ENCODE results near the gene CEACAM6. TPM values are rescaled to one million over a fixed set of nuclear protein-coding genes. Genes with fewer than 3 reads are reported as not detected.
"Not testable (repeated sequence)": the region's sequence is repeated elsewhere in the genome, so short reads cannot be mapped to it uniquely, and the experiment has no call there.

Gene CEACAM6
- total RNA-seq, 1 experiment from 2014 or later, result not detected

DNA sequence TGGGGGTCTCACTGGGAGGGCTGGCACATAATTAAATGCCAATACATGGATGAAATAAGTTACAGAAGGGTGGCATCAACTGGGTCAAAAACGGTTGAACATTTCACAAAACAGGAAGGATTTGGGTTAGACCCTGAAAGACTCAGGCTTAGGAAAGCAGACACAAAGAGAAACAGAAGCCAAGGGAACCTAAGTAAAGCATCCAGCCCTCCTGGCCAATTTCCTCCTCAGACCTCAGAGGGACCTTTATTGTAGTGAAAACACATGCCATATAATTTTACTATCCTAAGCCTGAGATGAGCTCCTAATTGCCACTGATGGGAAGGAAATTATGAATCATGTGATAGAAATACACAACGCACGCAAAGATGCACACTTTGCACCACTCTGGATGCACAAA, 29.0 kb downstream of the CEACAM6 start:
- Histone ChIP-seq H3K9me3 (no peaks in the 10 kb centered on the region), H3K27me3 (peaks cover 65% of the 10 kb centered on the region), H3K36me3 (no peaks in the 10 kb centered on the region), H3K4me3 (no peak overlapping the region)
- DNase-seq, result no peak

GRCh38 chr19:41784743-41785142, 29.4 kb downstream of the CEACAM6 start:
- no peaks in the 10 kb centered on the region for H3K9me3 ChIP-seq
- H3K4me3 ChIP-seq, result no peak overlapping the region
- DNase-seq, result no peak
- no peaks in the 10 kb centered on the region for H3K36me3 ChIP-seq
- H3K27me3 ChIP-seq, result peaks cover 66% of the 10 kb centered on the region

GRCh38 chr19:41785653-41786052, 30.3 kb downstream of the CEACAM6 start:
- Histone ChIP-seq H3K9me3 (no peaks in the 10 kb centered on the region), H3K36me3 (no peaks in the 10 kb centered on the region), H3K27me3 (peaks cover 68% of the 10 kb centered on the region), H3K4me3 (no peak overlapping the region)
- DNase-seq, result peak; percentile 51

- DNase-seq, result no peak
- Histone ChIP-seq H3K9me3 (no peaks in the 10 kb centered on the region), H3K27me3 (peaks cover 67% of the 10 kb centered on the region), H3K36me3 (no peaks in the 10 kb centered on the region), H3K4me3 (no peak overlapping the region)
Observed at GRCh38 chr19:41787055-41787454, 31.7 kb downstream of the CEACAM6 start.

GRCh38 chr19:41788518-41788917, 33.2 kb downstream of the CEACAM6 start:
- not testable (repeated sequence) for H3K36me3 ChIP-seq, DNase-seq, H3K9me3 ChIP-seq, H3K4me3 ChIP-seq
- peaks cover 73% of the 10 kb centered on the region for H3K27me3 ChIP-seq

- not testable (repeated sequence) for H3K9me3 ChIP-seq, DNase-seq, H3K4me3 ChIP-seq, H3K36me3 ChIP-seq
- H3K27me3 ChIP-seq, result peaks cover 72% of the 10 kb centered on the region
Observed at GRCh38 chr19:41789053-41789452, 33.7 kb downstream of the CEACAM6 start.

- DNase-seq, result peak; percentile 35
- peaks cover 43% of the 10 kb centered on the region for H3K27me3 ChIP-seq
- H3K9me3 ChIP-seq, result no peaks in the 10 kb centered on the region
- H3K36me3 ChIP-seq, result no peaks in the 10 kb centered on the region
- H3K4me3 ChIP-seq, result no peak overlapping the region
Observed at GRCh38 chr19:41792513-41793413, 37.4 kb downstream of the CEACAM6 start.

- Histone ChIP-seq H3K27me3 (peaks cover 41% of the 10 kb centered on the region), H3K4me3 (no peak overlapping the region), H3K9me3 (no peaks in the 10 kb centered on the region), H3K36me3 (no peaks in the 10 kb centered on the region)
- DNase-seq, result no peak
Observed at GRCh38 chr19:41793414-41793727, 38.0 kb downstream of the CEACAM6 start.

DNA sequence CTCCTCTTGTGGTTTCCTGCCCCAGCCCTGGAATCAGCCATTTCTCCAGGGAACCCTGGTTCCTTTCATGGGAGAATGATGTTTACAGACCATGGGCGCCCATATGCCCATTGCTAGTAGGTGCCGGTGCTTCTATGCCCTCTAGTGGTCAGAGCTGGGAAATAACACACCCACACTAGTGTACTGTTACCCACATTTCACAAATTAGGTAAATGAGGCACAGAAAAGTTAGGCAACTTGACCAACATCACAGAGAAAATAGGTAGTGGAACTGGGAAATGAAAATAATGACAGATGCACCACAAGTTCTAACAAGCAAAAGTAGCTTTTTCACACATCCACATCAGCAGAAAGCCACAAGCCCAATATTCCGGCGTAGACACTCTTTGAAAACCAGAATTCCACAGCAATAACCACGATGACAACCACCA, 39.7 kb downstream of the CEACAM6 start:
- Histone ChIP-seq H3K4me3 (no peak overlapping the region), H3K27me3 (peaks cover 33% of the 10 kb centered on the region), H3K9me3 (no peaks in the 10 kb centered on the region), H3K36me3 (no peaks in the 10 kb centered on the region)
- DNase-seq, result peak; percentile 37

DNA sequence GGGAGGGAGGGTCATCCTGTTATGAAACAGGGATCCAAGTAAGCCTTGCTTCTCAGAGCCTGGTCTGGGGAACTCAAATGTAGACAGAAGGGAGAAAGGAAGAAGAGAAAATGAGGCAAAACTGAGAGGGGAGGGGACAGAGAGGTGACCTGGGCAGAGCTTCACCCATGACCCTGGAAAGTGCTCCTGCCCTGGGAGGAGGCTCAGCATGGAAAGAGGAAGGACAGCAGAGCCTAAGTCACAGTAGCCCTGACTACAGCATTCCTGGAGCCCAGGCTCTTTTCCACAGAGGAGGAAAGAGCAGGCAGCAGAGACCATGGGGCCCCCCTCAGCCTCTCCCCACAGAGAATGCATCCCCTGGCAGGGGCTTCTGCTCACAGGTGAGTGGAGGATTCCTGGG, 41.0 kb downstream of the CEACAM6 start, which contains the start of gene CEACAM3:
Gene CEACAM3, plus strand, starts transcription at position 226 of the 400 bp plus-strand sequence. Its CDS starts 91 bp downstream, at position 317.
- Histone ChIP-seq H3K27me3 (peaks cover 24% of the 10 kb centered on the region), H3K36me3 (no peaks in the 10 kb centered on the region), H3K4me3 (no peak within 1 kb of the TSS), H3K9me3 (no peaks in the 10 kb centered on the region; the same call in 1 of the 2 replicates)
- no peak for DNase-seq

GRCh38 chr19:41796901-41797300, 41.6 kb downstream of the CEACAM6 start:
- no peak for DNase-seq
- Histone ChIP-seq H3K36me3 (no peaks in the 10 kb centered on the region), H3K27me3 (peaks cover 23% of the 10 kb centered on the region)

DNA sequence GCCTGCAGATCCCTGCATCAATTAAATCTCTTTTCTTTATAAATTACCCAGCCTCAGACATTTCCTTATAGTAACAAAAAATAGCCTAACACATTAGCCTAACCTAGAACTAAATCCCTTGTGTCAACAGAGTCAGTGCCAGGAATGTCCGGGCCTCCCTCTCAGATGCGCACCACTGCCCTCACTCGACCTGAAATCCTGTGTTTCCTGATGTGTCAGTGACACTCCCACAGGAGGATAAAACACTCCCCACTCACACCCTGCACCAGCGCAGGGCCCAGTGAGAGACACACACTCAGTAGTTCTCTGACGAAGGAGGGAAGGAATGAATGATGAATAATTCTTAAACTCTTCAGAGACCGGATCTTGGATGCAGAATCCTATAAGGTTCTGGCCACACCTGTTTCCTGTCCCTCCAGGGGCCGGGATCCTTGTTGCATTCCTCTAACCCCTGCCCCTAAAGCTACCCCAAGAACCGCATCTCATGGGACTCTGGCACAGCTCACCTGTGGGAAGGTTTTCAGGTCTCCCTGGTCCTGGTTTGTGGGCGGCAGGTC, 44.2 kb downstream of the CEACAM6 start:
- H3K27me3 ChIP-seq, result peaks cover 23% of the 10 kb centered on the region
- H3K36me3 ChIP-seq, result no peaks in the 10 kb centered on the region
- no peaks in the 10 kb centered on the region; the same call in 1 of the 2 replicates for H3K9me3 ChIP-seq
- DNase-seq, result no peak
- no peak overlapping the region for H3K4me3 ChIP-seq

More at GRCh38 chr19:41796901-41797300, 41.6 kb downstream of the CEACAM6 start:
- Histone ChIP-seq H3K4me3 (no peak overlapping the region), H3K9me3 (no peaks in the 10 kb centered on the region; the same call in 1 of the 2 replicates)

GRCh38 chr19:41801031-41801430, 45.7 kb downstream of the CEACAM6 start:
- Histone ChIP-seq H3K27me3 (peaks cover 28% of the 10 kb centered on the region), H3K4me3 (no peak overlapping the region), H3K36me3 (no peaks in the 10 kb centered on the region), H3K9me3 (no peaks in the 10 kb centered on the region; the same call in 1 of the 2 replicates)
- no peak for DNase-seq

DNA sequence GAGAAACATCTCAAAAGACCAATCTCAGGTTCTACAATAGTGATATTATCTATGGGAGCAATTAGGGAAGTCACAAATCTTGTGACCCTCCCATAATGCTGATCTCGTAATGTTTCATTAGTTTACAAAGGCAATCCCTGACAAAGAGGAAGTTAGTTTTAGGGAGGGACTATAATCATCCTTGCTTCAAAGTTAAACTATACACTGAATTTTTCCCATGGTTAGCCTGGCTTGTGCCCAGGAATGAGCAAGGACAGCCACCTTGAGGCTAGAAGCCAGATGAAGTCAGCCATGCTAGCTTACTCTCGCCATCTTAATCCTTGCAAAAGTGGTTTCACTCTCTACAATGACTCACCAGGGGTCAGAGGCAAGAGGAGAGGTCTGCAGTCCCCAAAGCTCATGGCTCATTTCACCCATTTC, 46.5 kb downstream of the CEACAM6 start:
- H3K36me3 ChIP-seq, result no peaks in the 10 kb centered on the region
- H3K27me3 ChIP-seq, result peaks cover 33% of the 10 kb centered on the region
- no peak for DNase-seq
- no peaks in the 10 kb centered on the region; the same call in 1 of the 2 replicates for H3K9me3 ChIP-seq
- no peak overlapping the region for H3K4me3 ChIP-seq

GRCh38 chr19:41802770-41803169, 47.4 kb downstream of the CEACAM6 start:
- no peaks in the 10 kb centered on the region for H3K36me3 ChIP-seq
- H3K9me3 ChIP-seq, result no peaks in the 10 kb centered on the region; the same call in 1 of the 2 replicates
- H3K4me3 ChIP-seq, result no peak overlapping the region
- H3K27me3 ChIP-seq, result peaks cover 33% of the 10 kb centered on the region
- no peak for DNase-seq

- H3K4me3 ChIP-seq, result no peak overlapping the region
Observed at GRCh38 chr19:41804336-41804735, 49.0 kb downstream of the CEACAM6 start.

DNA sequence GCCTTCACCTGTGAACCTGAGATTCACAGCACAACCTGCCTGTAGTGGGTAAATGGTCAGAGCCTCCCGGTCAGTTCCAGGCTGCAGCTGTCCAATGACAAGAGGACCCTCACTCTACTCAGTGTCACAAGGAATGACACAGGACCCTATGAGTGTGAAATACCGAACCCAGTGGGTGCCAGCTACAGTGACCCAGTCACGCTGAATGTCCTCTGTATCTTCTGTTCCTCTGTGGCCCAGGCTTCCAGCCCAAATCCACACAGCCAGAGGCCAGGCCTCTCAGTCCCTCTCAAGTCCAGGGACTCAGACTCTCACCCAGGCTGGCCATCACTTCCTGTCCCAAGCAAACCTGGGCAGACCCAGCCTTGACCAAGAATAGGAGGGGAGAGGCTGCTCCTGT, 51.8 kb downstream of the CEACAM6 start:
- Histone ChIP-seq H3K4me3 (no peak overlapping the region), H3K27me3 (peaks cover 31% of the 10 kb centered on the region), H3K9me3 (no peaks in the 10 kb centered on the region), H3K36me3 (no peaks in the 10 kb centered on the region)
- DNase-seq, result no peak

More at GRCh38 chr19:41804336-41804735, 49.0 kb downstream of the CEACAM6 start:
- Histone ChIP-seq H3K9me3 (no peaks in the 10 kb centered on the region; the same call in 1 of the 2 replicates), H3K36me3 (no peaks in the 10 kb centered on the region), H3K27me3 (peaks cover 33% of the 10 kb centered on the region)
- DNase-seq, result no peak
